Smooth muscle cell (in vitro differentiated cells): ENCODE data around the gene ARSB. TPM values are rescaled to one million over a fixed set of nuclear protein-coding genes. Genes with fewer than 3 reads are reported as not detected.

ENCODE experiments used
- DNase-seq: peaks from one replicate; lab custom pipeline; 2025; ENCODE audit not compliant: unreplicated experiment; lab: John Stamatoyannopoulos, UW
- H2AFZ ChIP-seq: fragments of 200-600 bp; sonication (generic); 2 replicates; pipeline ENCODE4 v1.6.0; 2016; ENCODE audit warnings: antibody characterized with exemption, low read depth, mild to moderate bottlenecking
- H3F3A ChIP-seq: fragments of 200-600 bp; sonication (generic); 2 replicates; pipeline ENCODE4 v1.6.0; 2017; ENCODE audit warnings: antibody characterized with exemption, low read depth
- H3K27ac ChIP-seq: fragments of 200-600 bp; sonication (generic); 2 replicates; pipeline ENCODE4 v1.5.1; 2016; ENCODE audit warnings: low read depth, mild to moderate bottlenecking
- H3K27me3 ChIP-seq: fragments of 200-600 bp; sonication (generic); 2 replicates; pipeline ENCODE4 v1.6.1; 2016; ENCODE audit warnings: low read depth, mild to moderate bottlenecking
- H3K36me3 ChIP-seq: fragments of 200-600 bp; sonication (generic); 2 replicates; pipeline ENCODE4 v1.5.1; 2016; ENCODE audit warnings: low read depth
- H3K4me1 ChIP-seq: fragments of 200-600 bp; sonication (generic); 2 replicates; pipeline ENCODE4 v1.5.1; 2016; ENCODE audit warnings: low read depth
- H3K4me2 ChIP-seq: fragments of 200-600 bp; sonication (generic); 2 replicates; pipeline ENCODE4 v1.6.0; 2016; ENCODE audit warnings: mild to moderate bottlenecking
- H3K4me3 ChIP-seq: fragments of 200-600 bp; sonication (generic); 2 replicates; pipeline ENCODE4 v1.5.1; 2016; ENCODE audit warnings: mild to moderate bottlenecking
- H3K79me2 ChIP-seq: fragments of 200-600 bp; sonication (generic); 2 replicates; pipeline ENCODE4 v1.6.0; 2016; ENCODE audit warnings: low read depth, mild to moderate bottlenecking
- H3K9ac ChIP-seq: fragments of 200-600 bp; sonication (generic); 2 replicates; pipeline ENCODE4 v1.6.0; 2016; ENCODE audit warnings: low read depth
- H3K9me3 ChIP-seq: fragments of 200-600 bp; sonication (generic); replicated peaks from 2 replicates; pipeline ENCODE4 v1.5.1; 2016; ENCODE audit warnings: low read depth
- H4K20me1 ChIP-seq: fragments of 200-600 bp; sonication (generic); 2 replicates; pipeline ENCODE4 v1.6.0; 2016; ENCODE audit warnings: low read depth
- CTCF ChIP-seq: fragments of 200-600 bp; sonication (generic); IDR thresholded peaks from 2 replicates; pipeline ENCODE4 v1.5.1; 2017; ENCODE audit warnings: borderline replicate concordance, mild to moderate bottlenecking, antibody characterized with exemption; ENCODE audit not compliant: insufficient read depth, poor library complexity, severe bottlenecking
- WGBS: methylation state at CpG from one replicate; pipeline ENCODE4 v1.1.7; 2016; ENCODE audit warnings: low lambda C conversion rate; 5-methylcytosine and 5-hydroxymethylcytosine counted together
- polyA plus RNA-seq: library from polyadenylated mRNA; unstranded; fragments of >200 nt; fragmentation: Nextera tagmentation; extraction: Ambion mirVana; gene quantifications from 2 replicates; pipeline ENCODE4 v1.2.1, GENCODE V29; 2016
- total RNA-seq: library from RNA; depleted of rRNA; stranded (reverse); fragments of >200 nt; gene quantifications from 2 replicates; pipeline ENCODE4 v1.2.3, GENCODE V29; 2014

ARSB gene
- total and polyA plus RNA-seq, 2 experiments from 2014 or later = 17.5 to 23.2 TPM

GRCh38 chr5:78808818-78809217 is 176.3 kb downstream of the ARSB start:
- 96% methylated on average over 8 of the region's 8 CpGs for WGBS
- no peak for TF ChIP-seq CTCF
- Histone ChIP-seq H3K27ac (no peak overlapping the region), H3K79me2 (no peaks in the 10 kb centered on the region), H3K4me3 (no peak overlapping the region), H4K20me1 (no peaks in the 10 kb centered on the region), H2AFZ (no peak overlapping the region), H3K27me3 (no peaks in the 10 kb centered on the region), H3K4me1 (peaks cover 16% of the 10 kb centered on the region), H3K9me3 (no peaks in the 10 kb centered on the region), H3K4me2 (no peak overlapping the region), H3K36me3 (no peaks in the 10 kb centered on the region), H3K9ac (no peak overlapping the region), H3F3A (peaks cover 11% of the 10 kb centered on the region)
- no peak for DNase-seq

- peaks cover 16% of the 10 kb centered on the region for H3K4me1 ChIP-seq
- no peak for TF ChIP-seq CTCF
Observed at GRCh38 chr5:78808380-78808779, 176.7 kb downstream of the ARSB start.

GRCh38 chr5:78806544-78806943 is 178.6 kb downstream of the ARSB start:
- H3K4me3 ChIP-seq = no peak overlapping the region
- peak overlapping the region; percentile 74 for H3K9ac ChIP-seq
- TF ChIP-seq CTCF = no peak
- H3K4me1 ChIP-seq = peaks cover 16% of the 10 kb centered on the region
- H3K79me2 ChIP-seq = no peaks in the 10 kb centered on the region
- H3F3A ChIP-seq = peaks cover 11% of the 10 kb centered on the region
- no peaks in the 10 kb centered on the region for H3K9me3 ChIP-seq
- no peaks in the 10 kb centered on the region for H3K27me3 ChIP-seq
- DNase-seq = no peak
- H2AFZ ChIP-seq = no peak overlapping the region
- peak overlapping the region; percentile 11 for H3K4me2 ChIP-seq
- no peaks in the 10 kb centered on the region for H4K20me1 ChIP-seq
- 48% methylated on average over 8 of the region's 8 CpGs for WGBS
- H3K27ac ChIP-seq = peak overlapping the region; percentile 88
- no peaks in the 10 kb centered on the region for H3K36me3 ChIP-seq

More at GRCh38 chr5:78808380-78808779, 176.7 kb downstream of the ARSB start:
- no peak overlapping the region for H3K4me2 ChIP-seq
- H3K27me3 ChIP-seq = no peaks in the 10 kb centered on the region
- no peaks in the 10 kb centered on the region for H3K9me3 ChIP-seq
- H3K79me2 ChIP-seq = no peaks in the 10 kb centered on the region
- no peak for DNase-seq
- no peaks in the 10 kb centered on the region for H4K20me1 ChIP-seq
- H3K36me3 ChIP-seq = no peaks in the 10 kb centered on the region
- 97% methylated on average over 6 of the region's 6 CpGs for WGBS
- no peak overlapping the region for H3K9ac ChIP-seq
- H3K27ac ChIP-seq = no peak overlapping the region
- H3F3A ChIP-seq = peaks cover 11% of the 10 kb centered on the region
- H3K4me3 ChIP-seq = no peak overlapping the region
- no peak overlapping the region for H2AFZ ChIP-seq

- no peaks in the 10 kb centered on the region for H4K20me1 ChIP-seq
- peaks cover 6% of the 10 kb centered on the region for H3K4me1 ChIP-seq
- TF ChIP-seq CTCF = no peak
- no peak overlapping the region for H2AFZ ChIP-seq
- no peaks in the 10 kb centered on the region for H3K9me3 ChIP-seq
- H3F3A ChIP-seq = peaks cover 9% of the 10 kb centered on the region
- H3K4me3 ChIP-seq = no peak overlapping the region
- WGBS = 89% methylated on average over 10 of the region's 10 CpGs
- H3K9ac ChIP-seq = no peak overlapping the region
- no peaks in the 10 kb centered on the region for H3K27me3 ChIP-seq
- no peak for DNase-seq
- H3K36me3 ChIP-seq = no peaks in the 10 kb centered on the region
- no peak overlapping the region for H3K4me2 ChIP-seq
- H3K27ac ChIP-seq = no peak overlapping the region
- no peaks in the 10 kb centered on the region for H3K79me2 ChIP-seq
Observed at GRCh38 chr5:78805474-78806124, 179.5 kb downstream of the ARSB start.
